ENCODE measurements around the gene UNC80. TPM values are rescaled to one million over a fixed set of nuclear protein-coding genes. Genes with fewer than 3 reads are reported as not detected.
"Not testable (repeated sequence)": the region's sequence is repeated elsewhere in the genome, so short reads cannot be mapped to it uniquely, and the experiment has no call there.

UNC80 gene
- polyA plus RNA-seq (ENCODE audit: insufficient read length in 3 of 3): 1 to 10 TPM; 1.3 to 2.6 (median 2.0) TPM
- long read RNA-seq, donor 1: 0 reads
- long read RNA-seq, donor 2: 0 reads
- long read RNA-seq, donor 3, partial matches to known transcripts: 12 of 12 reads
- long read RNA-seq, donor 3, other reads (novel, unspliced or antisense): 0 of 12 reads
- long read RNA-seq, donor 4: 0 reads
- long read RNA-seq, donor 5: 0 reads
- long read RNA-seq, donor 6: 0 reads
- long read RNA-seq, donor 7: 0 reads
- long read RNA-seq, donor 8: 0 reads
- long read RNA-seq, donor 9: 0 reads
- long read RNA-seq, donor 10: 0 reads
- long read RNA-seq, donor 11: 0 reads
- long read RNA-seq, donor 12: 0 reads
- long read RNA-seq, donor 13: 0 reads
- long read RNA-seq, donor 14: 0 reads
- long read RNA-seq, donor 15, partial matches to known transcripts: 0 of 1 reads
- long read RNA-seq, donor 15, other reads (novel, unspliced or antisense): 0 of 1 reads
- long read RNA-seq, donor 16: 0 reads

GRCh38 chr2:209771474-209772289 is at the start of gene UNC80:
Gene UNC80, plus strand, starts transcription at chr2:209771832. Its CDS starts 241 bp downstream, at chr2:209772073.
- peak; percentile 85 for DNase-seq

- no peak for DNase-seq
These were observed 45.3 kb upstream of the UNC80 start for GRCh38 chr2:209726311-209726710.

- DNase-seq: no peak
These were observed 44.6 kb upstream of the UNC80 start for GRCh38 chr2:209727077-209727476.

- DNase-seq: no peak
These were observed 36.8 kb upstream of the UNC80 start for GRCh38 chr2:209734805-209735204.

GRCh38 chr2:209741953-209742352 is 29.7 kb upstream of the UNC80 start:
- no peak for DNase-seq

GRCh38 chr2:209753020-209753419 is 18.6 kb upstream of the UNC80 start:
- DNase-seq: no peak

GRCh38 chr2:209757163-209757562 is 14.5 kb upstream of the UNC80 start:
- no peak for DNase-seq

GRCh38 chr2:209761566-209761965 is 10.1 kb upstream of the UNC80 start:
- DNase-seq: no peak

- DNase-seq: no peak
These were observed 9.1 kb upstream of the UNC80 start for GRCh38 chr2:209762563-209762962.

GRCh38 chr2:209763106-209763505 is 8.5 kb upstream of the UNC80 start:
- no peak for DNase-seq

- no peak for DNase-seq
These were observed 5.0 kb upstream of the UNC80 start for GRCh38 chr2:209766613-209767012.

GRCh38 chr2:209767316-209767715 is 4.3 kb upstream of the UNC80 start:
- DNase-seq: no peak

- no peak for DNase-seq
These were observed 3.1 kb upstream of the UNC80 start for GRCh38 chr2:209768557-209768956.

GRCh38 chr2:209772290-209772685 is 656 bp downstream of the UNC80 start:
- DNase-seq: no peak

- no peak for DNase-seq
These were observed 1.7 kb downstream of the UNC80 start for GRCh38 chr2:209773377-209773776.

GRCh38 chr2:209787416-209787815 is 15.8 kb downstream of the UNC80 start:
- no peak for DNase-seq

GRCh38 chr2:209788925-209789324 is 17.3 kb downstream of the UNC80 start:
- no peak for DNase-seq

GRCh38 chr2:209790066-209790728 is 18.6 kb downstream of the UNC80 start:
- no peak for DNase-seq

- no peak for DNase-seq
These were observed 19.5 kb downstream of the UNC80 start for GRCh38 chr2:209791151-209791550.

GRCh38 chr2:209795425-209795824 is 23.8 kb downstream of the UNC80 start:
- not testable (repeated sequence) for DNase-seq

GRCh38 chr2:209805351-209805750 is 33.7 kb downstream of the UNC80 start:
- DNase-seq: no peak

- DNase-seq: no peak
These were observed 34.7 kb downstream of the UNC80 start for GRCh38 chr2:209806318-209806717.
